Measurements from ENCODE around the gene SRMS.

DNA sequence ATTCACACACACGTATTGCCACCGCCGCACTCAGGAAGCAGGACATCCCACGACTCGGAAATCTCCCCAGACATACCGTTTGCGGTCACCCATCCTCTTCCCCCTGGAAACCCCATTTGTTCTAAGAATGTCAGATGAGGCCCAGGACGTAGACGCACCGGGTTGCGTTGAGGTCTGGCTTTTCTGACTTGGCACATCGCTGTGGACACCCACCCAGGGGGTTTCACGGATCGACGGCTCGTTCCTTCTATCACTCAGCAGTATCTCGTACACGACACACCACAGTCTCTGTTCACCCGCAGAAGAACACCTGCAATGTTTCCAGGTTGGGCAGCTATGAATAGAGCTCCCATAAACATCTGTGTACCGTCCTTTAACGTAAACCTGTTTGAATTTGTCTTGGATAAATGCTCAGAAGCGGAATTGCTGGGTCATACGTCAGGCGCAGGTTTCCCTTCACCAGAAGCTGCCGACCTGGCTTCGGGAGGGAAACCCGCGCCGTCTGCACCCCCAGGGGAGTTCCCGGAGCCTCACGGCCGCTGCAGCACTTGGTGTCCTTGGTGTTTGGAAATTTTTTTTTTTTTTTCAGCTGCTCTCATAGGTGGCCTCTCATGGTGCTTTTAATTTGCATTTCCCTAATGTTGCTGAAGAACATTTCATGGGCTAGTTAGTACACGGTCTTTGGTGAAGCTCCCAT, 39.3 kb downstream of the SRMS start:
- TF ChIP-seq CREB1 (IDR thresholded peaks at IDR 0.05; ENCODE audit: low read depth) (no peak), EP300 (IDR thresholded peaks at IDR 0.05; ENCODE audit: borderline replicate concordance) (no peak), RAD21 (IDR thresholded peaks at IDR 0.05; ENCODE audit: low read depth) (no peak), FOXM1 (IDR thresholded peaks at IDR 0.05; ENCODE audit: borderline replicate concordance, low read depth) (no peak), EGR1 (IDR thresholded peaks at IDR 0.05) (no peak), YY1 (IDR thresholded peaks at IDR 0.05; ENCODE audit: low read depth) (no peak), CEBPB (IDR thresholded peaks at IDR 0.05) (no peak), TEAD4 (IDR thresholded peaks at IDR 0.05) (no peak), ZBTB7A (IDR thresholded peaks at IDR 0.05; ENCODE audit: low read depth) (no peak), TCF12 (IDR thresholded peaks at IDR 0.05; ENCODE audit: low read depth) (no peak), TAF1 (IDR thresholded peaks at IDR 0.05; ENCODE audit: low read depth) (no peak)
- TF ChIP-seq, protein P1, sequence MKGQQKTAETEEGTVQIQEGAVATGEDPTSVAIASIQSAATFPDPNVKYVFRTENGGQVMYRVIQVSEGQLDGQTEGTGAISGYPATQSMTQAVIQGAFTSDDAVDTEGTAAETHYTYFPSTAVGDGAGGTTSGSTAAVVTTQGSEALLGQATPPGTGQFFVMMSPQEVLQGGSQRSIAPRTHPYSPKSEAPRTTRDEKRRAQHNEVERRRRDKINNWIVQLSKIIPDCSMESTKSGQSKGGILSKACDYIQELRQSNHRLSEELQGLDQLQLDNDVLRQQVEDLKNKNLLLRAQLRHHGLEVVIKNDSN (IDR thresholded peaks at IDR 0.05), result no peak
- TF ChIP-seq, protein P2, sequence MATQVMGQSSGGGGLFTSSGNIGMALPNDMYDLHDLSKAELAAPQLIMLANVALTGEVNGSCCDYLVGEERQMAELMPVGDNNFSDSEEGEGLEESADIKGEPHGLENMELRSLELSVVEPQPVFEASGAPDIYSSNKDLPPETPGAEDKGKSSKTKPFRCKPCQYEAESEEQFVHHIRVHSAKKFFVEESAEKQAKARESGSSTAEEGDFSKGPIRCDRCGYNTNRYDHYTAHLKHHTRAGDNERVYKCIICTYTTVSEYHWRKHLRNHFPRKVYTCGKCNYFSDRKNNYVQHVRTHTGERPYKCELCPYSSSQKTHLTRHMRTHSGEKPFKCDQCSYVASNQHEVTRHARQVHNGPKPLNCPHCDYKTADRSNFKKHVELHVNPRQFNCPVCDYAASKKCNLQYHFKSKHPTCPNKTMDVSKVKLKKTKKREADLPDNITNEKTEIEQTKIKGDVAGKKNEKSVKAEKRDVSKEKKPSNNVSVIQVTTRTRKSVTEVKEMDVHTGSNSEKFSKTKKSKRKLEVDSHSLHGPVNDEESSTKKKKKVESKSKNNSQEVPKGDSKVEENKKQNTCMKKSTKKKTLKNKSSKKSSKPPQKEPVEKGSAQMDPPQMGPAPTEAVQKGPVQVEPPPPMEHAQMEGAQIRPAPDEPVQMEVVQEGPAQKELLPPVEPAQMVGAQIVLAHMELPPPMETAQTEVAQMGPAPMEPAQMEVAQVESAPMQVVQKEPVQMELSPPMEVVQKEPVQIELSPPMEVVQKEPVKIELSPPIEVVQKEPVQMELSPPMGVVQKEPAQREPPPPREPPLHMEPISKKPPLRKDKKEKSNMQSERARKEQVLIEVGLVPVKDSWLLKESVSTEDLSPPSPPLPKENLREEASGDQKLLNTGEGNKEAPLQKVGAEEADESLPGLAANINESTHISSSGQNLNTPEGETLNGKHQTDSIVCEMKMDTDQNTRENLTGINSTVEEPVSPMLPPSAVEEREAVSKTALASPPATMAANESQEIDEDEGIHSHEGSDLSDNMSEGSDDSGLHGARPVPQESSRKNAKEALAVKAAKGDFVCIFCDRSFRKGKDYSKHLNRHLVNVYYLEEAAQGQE (IDR thresholded peaks at IDR 0.05; ENCODE audit: low read depth), result no peak
- TF ChIP-seq, protein P3, sequence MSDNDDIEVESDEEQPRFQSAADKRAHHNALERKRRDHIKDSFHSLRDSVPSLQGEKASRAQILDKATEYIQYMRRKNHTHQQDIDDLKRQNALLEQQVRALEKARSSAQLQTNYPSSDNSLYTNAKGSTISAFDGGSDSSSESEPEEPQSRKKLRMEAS (IDR thresholded peaks at IDR 0.05), result no peak

All from Ishikawa (cell line).